ENCODE data around the gene YWHAH. TPM values are rescaled to one million over a fixed set of nuclear protein-coding genes. Genes with fewer than 3 reads are reported as not detected.

YWHAH gene
- total RNA-seq (2014; rRNA removed; shearing (Covaris generic)): 236 and 273 TPM in 2 replicates

- Histone ChIP-seq H3K36me3 (peaks cover 45% of the 10 kb centered on the region), H3K4me3 (peak within 1 kb of the TSS; percentile 100), H3K27me3 (replicated peaks) (no peaks in the 10 kb centered on the region), H3K9me3 (replicated peaks) (peaks cover 5% of the 10 kb centered on the region), H3K4me1 (replicated peaks) (peaks cover 28% of the 10 kb centered on the region), H3K27ac (peak within 1 kb of the TSS; percentile 97)
- DNase-seq (ENCODE audit: low read depth in 1 of 2, low spot score in 2 of 2): peak; percentile 96
Measured at GRCh38 chr22:31943978-31944699, at the start of gene YWHAH. TSS of gene YWHAH (plus strand) at chr22:31944535. CDS start at chr22:31944734, 199 bp downstream.

DNA sequence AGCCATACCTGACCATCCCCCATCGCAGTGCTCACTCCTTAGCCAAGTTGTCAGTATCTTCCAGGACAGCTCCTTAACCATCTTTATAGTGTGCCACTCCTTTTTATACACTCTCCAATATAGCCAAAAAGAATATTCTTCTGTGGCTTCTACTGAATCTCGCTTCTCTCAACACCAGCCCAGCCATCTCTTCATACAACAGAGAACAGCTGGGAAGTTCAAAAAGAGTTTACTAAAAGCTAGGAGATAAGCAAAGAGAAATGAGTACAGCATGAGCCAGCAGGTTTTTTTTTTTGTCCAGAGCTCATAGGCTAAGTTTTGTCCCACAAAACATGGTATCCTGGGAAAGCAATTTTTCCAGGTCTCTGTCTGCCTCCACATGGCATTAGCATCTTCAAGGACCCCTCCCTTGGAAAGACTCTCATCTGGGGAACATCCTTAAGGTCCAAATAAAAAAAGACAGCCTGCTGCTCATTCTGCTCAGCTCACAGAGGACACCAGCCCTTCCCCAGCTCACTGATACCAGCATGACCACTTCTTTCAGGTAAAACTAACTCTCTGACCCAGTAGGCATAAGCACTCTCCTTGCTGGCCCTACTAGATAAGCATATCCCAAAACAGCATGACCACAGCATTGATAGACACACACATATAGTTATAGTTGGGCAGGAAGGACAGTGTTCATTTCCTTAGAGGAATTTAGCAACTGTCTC lies 48.8 kb upstream of the YWHAH start:
- DNase-seq (ENCODE audit: low read depth in 1 of 2, low spot score in 2 of 2): no peak
- Histone ChIP-seq H3K4me1 (replicated peaks) (no peaks in the 10 kb centered on the region), H3K4me3 (no peak overlapping the region), H3K36me3 (peaks cover 29% of the 10 kb centered on the region), H3K27ac (no peak overlapping the region), H3K9me3 (replicated peaks) (no peaks in the 10 kb centered on the region), H3K27me3 (replicated peaks) (no peaks in the 10 kb centered on the region)

DNA sequence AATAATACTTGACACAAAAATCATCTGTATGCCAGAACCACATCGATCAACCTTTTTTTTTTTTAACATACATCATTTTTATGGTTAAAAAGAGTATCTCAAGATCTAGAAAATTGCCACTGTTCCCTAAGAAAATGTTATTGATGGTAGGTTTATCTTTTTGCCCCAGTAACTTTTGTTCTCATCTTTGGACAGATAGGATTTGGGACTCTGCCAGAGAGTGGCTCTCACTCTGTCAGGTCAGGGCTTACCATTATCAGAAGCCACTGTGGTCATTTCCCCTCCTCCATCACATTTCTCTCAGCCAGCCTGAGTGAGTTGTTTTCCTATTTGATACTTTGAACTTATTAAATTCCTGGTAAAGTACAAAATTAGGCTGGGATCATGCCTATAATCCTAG lies 47.9 kb upstream of the YWHAH start:
- Histone ChIP-seq H3K36me3 (peaks cover 29% of the 10 kb centered on the region), H3K27me3 (replicated peaks) (no peaks in the 10 kb centered on the region), H3K4me3 (no peak overlapping the region), H3K4me1 (replicated peaks) (no peaks in the 10 kb centered on the region), H3K9me3 (replicated peaks) (no peaks in the 10 kb centered on the region), H3K27ac (no peak overlapping the region)
- no peak for DNase-seq (ENCODE audit: low read depth in 1 of 2, low spot score in 2 of 2)

DNA sequence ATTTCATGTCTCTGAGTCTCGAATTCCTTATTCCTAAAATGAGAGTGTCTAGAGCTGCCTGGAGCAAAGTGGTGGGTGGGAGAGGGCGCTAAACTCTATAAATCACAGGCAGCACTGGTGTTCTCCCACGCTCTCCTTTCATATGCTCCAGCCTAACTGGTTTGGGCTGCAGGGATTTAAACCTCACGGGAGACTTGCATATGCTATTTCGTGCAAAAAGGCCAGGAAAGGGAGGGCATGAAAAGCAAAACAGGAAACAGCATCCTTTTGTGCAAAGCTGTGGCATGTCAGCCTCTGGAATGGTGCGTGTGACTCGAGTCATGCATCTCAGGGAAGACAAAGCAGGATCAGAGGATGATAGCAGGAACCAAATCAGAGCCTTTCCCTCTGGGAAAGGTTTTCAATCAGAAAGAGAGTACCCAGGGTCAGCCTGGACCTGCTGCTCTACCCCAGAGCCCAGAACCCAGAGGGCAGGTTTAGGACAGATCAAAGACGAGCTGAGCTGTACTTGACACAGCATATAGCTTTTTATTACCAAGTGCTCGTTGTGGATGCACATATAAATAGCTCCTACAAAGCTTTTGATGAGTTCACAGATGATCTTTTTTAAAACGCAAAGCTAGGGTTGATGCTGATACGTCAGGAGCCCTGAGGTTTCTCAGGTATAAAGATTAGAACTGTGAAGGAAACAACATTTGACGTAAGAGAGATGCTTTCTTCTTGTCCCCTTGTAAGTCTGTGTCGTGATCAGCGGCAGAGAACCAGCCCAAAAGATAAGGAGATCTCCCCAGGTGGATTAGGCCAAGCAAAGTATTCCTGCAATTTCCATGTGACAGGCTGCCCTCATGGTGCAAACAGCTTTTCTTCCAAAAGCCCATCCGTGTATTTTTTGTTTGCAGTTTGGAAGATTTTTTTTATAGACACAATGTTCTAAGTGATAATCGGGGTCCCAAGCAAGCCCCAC lies 46.2 kb upstream of the YWHAH start:
- Histone ChIP-seq H3K27ac (no peak overlapping the region), H3K36me3 (peaks cover 32% of the 10 kb centered on the region), H3K9me3 (replicated peaks) (no peaks in the 10 kb centered on the region), H3K4me1 (replicated peaks) (no peaks in the 10 kb centered on the region), H3K4me3 (no peak overlapping the region), H3K27me3 (replicated peaks) (no peaks in the 10 kb centered on the region)
- no peak for DNase-seq (ENCODE audit: low read depth in 1 of 2, low spot score in 2 of 2)

DNA sequence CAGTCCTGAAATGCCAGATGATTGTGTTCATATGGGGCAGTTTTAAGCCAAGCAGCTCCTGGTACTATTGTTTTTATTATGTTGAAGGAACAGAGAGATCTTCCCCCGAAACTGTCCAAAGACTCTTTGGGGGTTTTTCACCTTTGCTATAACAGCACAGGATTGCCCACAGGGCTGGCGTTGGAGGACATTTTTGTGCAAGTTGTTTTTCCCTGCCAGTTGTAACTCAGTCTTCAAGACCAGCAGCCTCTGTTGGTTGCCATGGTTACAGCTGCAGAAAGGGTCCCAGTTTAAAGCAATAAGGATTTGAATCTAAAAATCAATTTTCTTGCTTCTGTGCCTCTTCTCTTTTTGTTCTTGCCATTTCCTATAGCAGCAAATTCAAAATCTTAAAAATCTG lies 45.4 kb upstream of the YWHAH start:
- DNase-seq (ENCODE audit: low read depth in 1 of 2, low spot score in 2 of 2): no peak
- Histone ChIP-seq H3K36me3 (peaks cover 28% of the 10 kb centered on the region), H3K4me3 (no peak overlapping the region), H3K27me3 (replicated peaks) (no peaks in the 10 kb centered on the region), H3K9me3 (replicated peaks) (no peaks in the 10 kb centered on the region), H3K4me1 (replicated peaks) (no peaks in the 10 kb centered on the region), H3K27ac (no peak overlapping the region)

DNA sequence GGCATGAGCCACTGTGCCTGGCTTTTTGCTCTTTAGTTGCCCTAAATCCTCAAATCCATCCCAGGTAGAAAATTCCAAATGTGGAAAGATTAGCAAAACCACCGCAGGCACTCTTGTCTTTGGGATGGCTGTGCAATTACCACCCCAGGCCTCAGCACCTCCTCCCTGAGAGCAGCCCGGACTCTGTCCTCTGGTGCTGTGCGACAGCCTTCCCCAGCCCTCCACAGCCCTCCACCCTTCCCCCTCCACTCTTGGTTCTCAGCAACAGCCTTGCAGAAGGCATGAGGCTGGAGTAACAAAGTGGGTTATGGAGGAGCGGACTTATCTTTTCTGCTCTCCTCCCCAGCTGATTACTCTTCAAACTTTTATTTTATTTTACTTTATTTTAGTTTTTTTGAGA lies 44.7 kb upstream of the YWHAH start:
- Histone ChIP-seq H3K27me3 (replicated peaks) (no peaks in the 10 kb centered on the region), H3K27ac (no peak overlapping the region), H3K4me3 (no peak overlapping the region), H3K36me3 (peaks cover 26% of the 10 kb centered on the region), H3K4me1 (replicated peaks) (no peaks in the 10 kb centered on the region), H3K9me3 (replicated peaks) (no peaks in the 10 kb centered on the region)
- no peak for DNase-seq (ENCODE audit: low read depth in 1 of 2, low spot score in 2 of 2)

- no peak for DNase-seq (ENCODE audit: low read depth in 1 of 2, low spot score in 2 of 2)
- Histone ChIP-seq H3K4me3 (no peak overlapping the region), H3K4me1 (replicated peaks) (no peaks in the 10 kb centered on the region), H3K27me3 (replicated peaks) (no peaks in the 10 kb centered on the region), H3K36me3 (peaks cover 19% of the 10 kb centered on the region; the same call in 1 of the 2 replicates), H3K9me3 (replicated peaks) (no peaks in the 10 kb centered on the region), H3K27ac (no peak overlapping the region)
Measured at GRCh38 chr22:31901388-31902137, 42.8 kb upstream of the YWHAH start.

DNA sequence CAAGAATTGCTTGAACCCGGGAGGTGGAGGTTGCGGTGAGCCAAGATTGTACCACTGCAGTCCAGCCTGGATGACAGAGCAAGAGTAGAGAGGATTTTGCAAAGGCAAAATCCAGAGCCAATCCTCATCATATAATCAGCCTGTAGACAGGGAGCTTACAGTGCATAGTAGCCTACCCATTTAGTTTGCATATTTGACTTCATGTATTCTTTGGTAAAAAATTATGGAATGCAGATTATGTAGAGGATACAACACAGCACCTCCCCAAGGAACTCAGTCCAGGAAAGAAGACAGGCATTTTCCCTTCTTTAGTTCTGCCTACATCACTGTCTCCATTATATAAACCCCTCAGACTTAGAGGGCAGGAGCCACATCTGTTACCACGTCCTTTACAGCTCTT lies 39.7 kb upstream of the YWHAH start:
- Histone ChIP-seq H3K9me3 (replicated peaks) (no peaks in the 10 kb centered on the region), H3K36me3 (peaks cover 4% of the 10 kb centered on the region; the same call in 1 of the 2 replicates), H3K4me1 (replicated peaks) (no peaks in the 10 kb centered on the region), H3K27ac (no peak overlapping the region), H3K27me3 (replicated peaks) (no peaks in the 10 kb centered on the region), H3K4me3 (no peak overlapping the region)
- DNase-seq (ENCODE audit: low read depth in 1 of 2, low spot score in 2 of 2): no peak

DNA sequence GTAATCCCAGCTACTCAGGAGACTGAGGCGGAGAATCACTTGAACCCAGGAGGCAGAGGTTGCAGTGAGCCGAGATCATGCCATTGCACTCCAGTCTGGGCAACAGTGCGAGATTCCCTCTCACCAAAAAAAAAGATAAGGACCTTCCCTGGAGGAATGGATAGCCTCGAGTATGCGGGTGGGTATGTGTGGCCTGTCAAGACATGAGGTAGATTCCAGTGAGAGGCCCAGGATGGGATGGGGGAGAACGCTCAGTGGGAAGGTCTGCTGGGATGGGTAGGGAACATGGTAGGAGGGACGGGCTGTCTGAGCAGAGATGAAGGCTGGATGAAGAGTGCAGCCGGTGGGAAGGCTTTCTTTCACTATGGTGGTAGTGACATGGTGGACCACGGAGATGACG lies 39.0 kb upstream of the YWHAH start:
- Histone ChIP-seq H3K4me3 (no peak overlapping the region), H3K36me3 (peaks cover 4% of the 10 kb centered on the region; the same call in 1 of the 2 replicates), H3K4me1 (replicated peaks) (no peaks in the 10 kb centered on the region), H3K27ac (no peak overlapping the region), H3K27me3 (replicated peaks) (no peaks in the 10 kb centered on the region), H3K9me3 (replicated peaks) (no peaks in the 10 kb centered on the region)
- no peak for DNase-seq (ENCODE audit: low read depth in 1 of 2, low spot score in 2 of 2)

DNA sequence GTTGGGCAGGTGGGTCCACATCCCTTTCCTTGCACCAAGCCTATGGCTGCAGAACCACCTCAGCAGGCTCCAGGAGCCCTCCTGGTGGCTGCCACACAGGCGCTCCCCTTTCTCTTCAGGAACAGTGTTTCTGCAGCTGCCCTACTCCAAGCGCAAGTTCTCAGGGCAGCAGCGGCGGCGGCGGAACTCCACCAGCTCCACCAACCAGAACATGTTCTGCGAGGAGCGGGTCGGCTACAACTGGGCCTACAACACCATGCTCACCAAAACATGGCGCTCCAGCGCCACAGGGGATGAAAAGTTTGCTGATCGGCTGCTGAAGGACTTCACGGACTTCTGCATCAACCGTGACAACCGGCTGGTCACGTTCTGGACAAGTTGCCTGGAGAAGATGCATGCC lies 38.2 kb upstream of the YWHAH start:
- Histone ChIP-seq H3K27ac (no peak overlapping the region), H3K27me3 (replicated peaks) (no peaks in the 10 kb centered on the region)

DNA sequence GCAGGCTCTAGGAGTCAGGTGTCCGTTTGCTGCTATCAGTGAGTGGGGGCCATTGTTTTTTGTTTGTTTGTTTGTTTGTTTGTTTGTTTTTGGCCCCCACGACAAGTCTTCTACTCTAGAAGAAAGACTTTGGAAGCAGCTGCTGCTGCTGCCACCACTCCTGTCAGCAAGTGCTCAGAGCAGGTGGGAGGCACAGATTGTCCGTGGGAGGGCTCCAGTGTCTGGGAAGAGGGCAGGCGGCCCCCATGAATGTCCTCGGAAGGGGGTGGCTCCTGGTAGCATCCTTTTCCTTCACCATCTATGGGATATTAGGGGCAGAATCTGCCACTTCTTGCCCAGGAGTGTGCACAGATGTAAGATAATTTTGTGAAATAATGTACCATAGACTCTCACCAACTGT lies 37.8 kb upstream of the YWHAH start:
- Histone ChIP-seq H3K9me3 (replicated peaks) (no peaks in the 10 kb centered on the region), H3K27ac (no peak overlapping the region), H3K36me3 (peaks cover 8% of the 10 kb centered on the region; the same call in 1 of the 2 replicates), H3K27me3 (replicated peaks) (no peaks in the 10 kb centered on the region), H3K4me1 (replicated peaks) (no peaks in the 10 kb centered on the region), H3K4me3 (no peak overlapping the region)
- DNase-seq (ENCODE audit: low read depth in 1 of 2, low spot score in 2 of 2): no peak

More for the DNA sequence above, 38.2 kb upstream of the YWHAH start:
- Histone ChIP-seq H3K4me3 (no peak overlapping the region), H3K36me3 (peaks cover 8% of the 10 kb centered on the region; the same call in 1 of the 2 replicates), H3K4me1 (replicated peaks) (no peaks in the 10 kb centered on the region), H3K9me3 (replicated peaks) (no peaks in the 10 kb centered on the region)
- DNase-seq (ENCODE audit: low read depth in 1 of 2, low spot score in 2 of 2): no peak

- no peak for DNase-seq (ENCODE audit: low read depth in 1 of 2, low spot score in 2 of 2)
- Histone ChIP-seq H3K27me3 (replicated peaks) (no peaks in the 10 kb centered on the region), H3K4me3 (no peak overlapping the region), H3K27ac (no peak overlapping the region), H3K9me3 (replicated peaks) (no peaks in the 10 kb centered on the region), H3K36me3 (peaks cover 4% of the 10 kb centered on the region; the same call in 1 of the 2 replicates), H3K4me1 (replicated peaks) (no peaks in the 10 kb centered on the region)
Measured at GRCh38 chr22:31909977-31910376, 34.4 kb upstream of the YWHAH start.
